Panc1 (cell line): ENCODE data around the gene GPR180.

Source experiments
- CTCF ChIP-seq: fragments of 450-650 bp; IDR thresholded peaks from 2 replicates; pipeline ENCODE4 v1.5.1; 2017; ENCODE audit warnings: mild to moderate bottlenecking
- TCF7L2 ChIP-seq: IDR thresholded peaks from 2 replicates; pipeline ENCODE4 v1.6.1; 2011; ENCODE audit warnings: mild to moderate bottlenecking, low read depth, low read length, inconsistent platforms

GRCh38 chr13:94658926-94659597 is 57.4 kb downstream of the GPR180 start:
- no peak for TF ChIP-seq TCF7L2
- TF ChIP-seq CTCF = peak; percentile 3; the same call in 1 of the 2 replicates
